ENCODE data around the gene SLC44A3.

GRCh38 chr1:94836891-94837290 is 16.7 kb downstream of the SLC44A3 start:
- TF ChIP-seq POLR2A (IDR thresholded peaks at IDR 0.05) = no peak
- no peak for TF ChIP-seq CTCF (IDR thresholded peaks at IDR 0.05)

Measured in ovary (tissue), 3 donors.